Measurements from ENCODE around the gene CA9. TPM values are rescaled to one million over a fixed set of nuclear protein-coding genes. Genes with fewer than 3 reads are reported as not detected.
"Not testable (repeated sequence)": the region's sequence is repeated elsewhere in the genome, so short reads cannot be mapped to it uniquely, and the experiment has no call there.

The CA9 gene
- polyA plus RNA-seq, 4 donors, result 0.09 to 172 (median 4.4) TPM

- H3K4me1 ChIP-seq (ENCODE audit: control insufficient read depth in 3 of 3, insufficient read depth in 2 of 3, low read depth in 1 of 3, low read length in 2 of 3); H3K27ac ChIP-seq (ENCODE audit: low read depth in 1 of 3, low read length in 2 of 3); H3K27me3 ChIP-seq (ENCODE audit: control insufficient read depth in 3 of 3, insufficient read depth in 3 of 3, low read length in 3 of 3); FAIRE-seq; DNase-seq; H3K36me3 ChIP-seq (ENCODE audit: control insufficient read depth in 3 of 3, insufficient read depth in 2 of 3, low read depth in 1 of 3, low read length in 3 of 3); H3K4me3 ChIP-seq (ENCODE audit: low read depth in 1 of 3, low read length in 3 of 3); H3K9me3 ChIP-seq (ENCODE audit: control insufficient read depth in 2 of 2, insufficient read depth in 1 of 2, low read depth in 1 of 2, low read length in 1 of 2): not testable (repeated sequence)
- 93 to 95% (median 95%) methylated on average over 9 of the region's 9 CpGs for WGBS, 3 donors
Measured at GRCh38 chr9:35637427-35637955, 36.2 kb upstream of the CA9 start.

GRCh38 chr9:35638751-35639150 is 35.0 kb upstream of the CA9 start:
- not testable (repeated sequence) for H3K27me3 ChIP-seq (ENCODE audit: control insufficient read depth in 3 of 3, insufficient read depth in 3 of 3, low read length in 3 of 3); FAIRE-seq; DNase-seq; H3K27ac ChIP-seq (ENCODE audit: low read depth in 1 of 3, low read length in 2 of 3); H3K4me1 ChIP-seq (ENCODE audit: control insufficient read depth in 3 of 3, insufficient read depth in 2 of 3, low read depth in 1 of 3, low read length in 2 of 3); H3K36me3 ChIP-seq (ENCODE audit: control insufficient read depth in 3 of 3, insufficient read depth in 2 of 3, low read depth in 1 of 3, low read length in 3 of 3); H3K4me3 ChIP-seq (ENCODE audit: low read depth in 1 of 3, low read length in 3 of 3); H3K9me3 ChIP-seq (ENCODE audit: control insufficient read depth in 2 of 2, insufficient read depth in 1 of 2, low read depth in 1 of 2, low read length in 1 of 2)
- WGBS, 3 donors, result 69 to 82% (median 75%) methylated on average over 6 to 7 of the region's 8 CpGs

- H3K4me1 ChIP-seq (ENCODE audit: control insufficient read depth in 3 of 3, insufficient read depth in 2 of 3, low read depth in 1 of 3, low read length in 2 of 3); H3K27ac ChIP-seq (ENCODE audit: low read depth in 1 of 3, low read length in 2 of 3); DNase-seq; H3K27me3 ChIP-seq (ENCODE audit: control insufficient read depth in 3 of 3, insufficient read depth in 3 of 3, low read length in 3 of 3); H3K36me3 ChIP-seq (ENCODE audit: control insufficient read depth in 3 of 3, insufficient read depth in 2 of 3, low read depth in 1 of 3, low read length in 3 of 3); H3K4me3 ChIP-seq (ENCODE audit: low read depth in 1 of 3, low read length in 3 of 3); H3K9me3 ChIP-seq (ENCODE audit: control insufficient read depth in 2 of 2, insufficient read depth in 1 of 2, low read depth in 1 of 2, low read length in 1 of 2): not testable (repeated sequence)
- FAIRE-seq, result peak; percentile 33
- 41 to 79% (median 60%) methylated on average over 1 of the region's 1 CpG for WGBS, 3 donors
Measured at GRCh38 chr9:35639225-35639624, 34.5 kb upstream of the CA9 start.

- H3K9me3 ChIP-seq (ENCODE audit: control insufficient read depth in 2 of 2, insufficient read depth in 1 of 2, low read depth in 1 of 2, low read length in 1 of 2), result peaks cover 0 to 5% of the 10 kb centered on the region in 2 donors
- no peak overlapping the region for H3K4me3 ChIP-seq (ENCODE audit: low read depth in 1 of 3, low read length in 3 of 3)
- no peaks in the 10 kb centered on the region for H3K4me1 ChIP-seq (ENCODE audit: control insufficient read depth in 3 of 3, insufficient read depth in 2 of 3, low read depth in 1 of 3, low read length in 2 of 3)
- H3K27me3 ChIP-seq (ENCODE audit: control insufficient read depth in 3 of 3, insufficient read depth in 3 of 3, low read length in 3 of 3), result no peaks in the 10 kb centered on the region
- DNase-seq, result no peak
- peaks cover 0 to 4% (median 0%) of the 10 kb centered on the region in 3 donors for H3K36me3 ChIP-seq (ENCODE audit: control insufficient read depth in 3 of 3, insufficient read depth in 2 of 3, low read depth in 1 of 3, low read length in 3 of 3)
- WGBS, 3 donors, result 78 to 94% (median 92%) methylated on average over 1 of the region's 1 CpG
- no peak overlapping the region for H3K27ac ChIP-seq (ENCODE audit: low read depth in 1 of 3, low read length in 2 of 3)
- FAIRE-seq, result no peak
Measured at GRCh38 chr9:35639631-35640030, 34.1 kb upstream of the CA9 start.

GRCh38 chr9:35640431-35640830 is 33.3 kb upstream of the CA9 start:
- H3K27me3 ChIP-seq (ENCODE audit: control insufficient read depth in 3 of 3, insufficient read depth in 3 of 3, low read length in 3 of 3); H3K27ac ChIP-seq (ENCODE audit: low read depth in 1 of 3, low read length in 2 of 3); H3K9me3 ChIP-seq (ENCODE audit: control insufficient read depth in 2 of 2, insufficient read depth in 1 of 2, low read depth in 1 of 2, low read length in 1 of 2); DNase-seq; FAIRE-seq; H3K4me3 ChIP-seq (ENCODE audit: low read depth in 1 of 3, low read length in 3 of 3); H3K4me1 ChIP-seq (ENCODE audit: control insufficient read depth in 3 of 3, insufficient read depth in 2 of 3, low read depth in 1 of 3, low read length in 2 of 3); H3K36me3 ChIP-seq (ENCODE audit: control insufficient read depth in 3 of 3, insufficient read depth in 2 of 3, low read depth in 1 of 3, low read length in 3 of 3): not testable (repeated sequence)
- 97 to 98% (median 98%) methylated on average over 15 of the region's 15 CpGs for WGBS, 3 donors

- not testable (repeated sequence) for FAIRE-seq; H3K9me3 ChIP-seq (ENCODE audit: control insufficient read depth in 2 of 2, insufficient read depth in 1 of 2, low read depth in 1 of 2, low read length in 1 of 2); DNase-seq; H3K27ac ChIP-seq (ENCODE audit: low read depth in 1 of 3, low read length in 2 of 3); H3K36me3 ChIP-seq (ENCODE audit: control insufficient read depth in 3 of 3, insufficient read depth in 2 of 3, low read depth in 1 of 3, low read length in 3 of 3); H3K4me3 ChIP-seq (ENCODE audit: low read depth in 1 of 3, low read length in 3 of 3); H3K4me1 ChIP-seq (ENCODE audit: control insufficient read depth in 3 of 3, insufficient read depth in 2 of 3, low read depth in 1 of 3, low read length in 2 of 3); H3K27me3 ChIP-seq (ENCODE audit: control insufficient read depth in 3 of 3, insufficient read depth in 3 of 3, low read length in 3 of 3)
- 83 to 95% (median 85%) methylated on average over 3 of the region's 3 CpGs for WGBS, 3 donors
Measured at GRCh38 chr9:35641478-35641877, 32.2 kb upstream of the CA9 start.

- Histone ChIP-seq H3K36me3 (ENCODE audit: control insufficient read depth in 3 of 3, insufficient read depth in 2 of 3, low read depth in 1 of 3, low read length in 3 of 3) (peaks cover 0 to 4% (median 0%) of the 10 kb centered on the region in 3 donors), H3K27ac (ENCODE audit: low read depth in 1 of 3, low read length in 2 of 3) (no peak overlapping the region), H3K4me1 (ENCODE audit: control insufficient read depth in 3 of 3, insufficient read depth in 2 of 3, low read depth in 1 of 3, low read length in 2 of 3) (peaks cover 0 to 6% (median 2%) of the 10 kb centered on the region in 3 donors), H3K4me3 (ENCODE audit: low read depth in 1 of 3, low read length in 3 of 3) (no peak overlapping the region), H3K27me3 (ENCODE audit: control insufficient read depth in 3 of 3, insufficient read depth in 3 of 3, low read length in 3 of 3) (no peaks in the 10 kb centered on the region), H3K9me3 (ENCODE audit: control insufficient read depth in 2 of 2, insufficient read depth in 1 of 2, low read depth in 1 of 2, low read length in 1 of 2) (no peaks in the 10 kb centered on the region)
- 94 to 97% (median 96%) methylated on average over 12 of the region's 12 CpGs for WGBS, 3 donors
- DNase-seq (no peak), FAIRE-seq (no peak)
Measured at GRCh38 chr9:35643046-35643445, 30.7 kb upstream of the CA9 start.

GRCh38 chr9:35645736-35646135 is 28.0 kb upstream of the CA9 start:
- peak overlapping the region in 2 of 3 donors; percentile 67 to 68 for H3K4me3 ChIP-seq (ENCODE audit: low read depth in 1 of 3, low read length in 3 of 3)
- FAIRE-seq; H3K36me3 ChIP-seq (ENCODE audit: control insufficient read depth in 3 of 3, insufficient read depth in 2 of 3, low read depth in 1 of 3, low read length in 3 of 3); H3K4me1 ChIP-seq (ENCODE audit: control insufficient read depth in 3 of 3, insufficient read depth in 2 of 3, low read depth in 1 of 3, low read length in 2 of 3); H3K27me3 ChIP-seq (ENCODE audit: control insufficient read depth in 3 of 3, insufficient read depth in 3 of 3, low read length in 3 of 3); H3K9me3 ChIP-seq (ENCODE audit: control insufficient read depth in 2 of 2, insufficient read depth in 1 of 2, low read depth in 1 of 2, low read length in 1 of 2): not testable (repeated sequence)
- peak in 1 of 2 donors; percentile 33 for DNase-seq
- H3K27ac ChIP-seq (ENCODE audit: low read depth in 1 of 3, low read length in 2 of 3), result peak overlapping the region; percentile 89 to 95 (median 93)
- 17 to 28% (median 25%) methylated on average over 10 of the region's 10 CpGs for WGBS, 3 donors

GRCh38 chr9:35646153-35646532 is 27.6 kb upstream of the CA9 start:
- 1 to 2% (median 1%) methylated on average over 11 of the region's 11 CpGs for WGBS, 3 donors
- H3K27me3 ChIP-seq (ENCODE audit: control insufficient read depth in 3 of 3, insufficient read depth in 3 of 3, low read length in 3 of 3), result no peaks in the 10 kb centered on the region
- H3K9me3 ChIP-seq (ENCODE audit: control insufficient read depth in 2 of 2, insufficient read depth in 1 of 2, low read depth in 1 of 2, low read length in 1 of 2), result no peaks in the 10 kb centered on the region
- DNase-seq (peak; percentile 77 to 92), FAIRE-seq (no peak)
- peak overlapping the region; percentile 89 to 95 (median 93) for H3K27ac ChIP-seq (ENCODE audit: low read depth in 1 of 3, low read length in 2 of 3)
- H3K4me3 ChIP-seq (ENCODE audit: low read depth in 1 of 3, low read length in 3 of 3), result peak overlapping the region; percentile 31 to 68 (median 67)
- H3K36me3 ChIP-seq (ENCODE audit: control insufficient read depth in 3 of 3, insufficient read depth in 2 of 3, low read depth in 1 of 3, low read length in 3 of 3), result no peaks in the 10 kb centered on the region
- H3K4me1 ChIP-seq (ENCODE audit: control insufficient read depth in 3 of 3, insufficient read depth in 2 of 3, low read depth in 1 of 3, low read length in 2 of 3), result peaks cover 0 to 11% (median 2%) of the 10 kb centered on the region in 3 donors
